Measurements from ENCODE around the gene CYGB.

The CYGB gene

GRCh38 chr17:76538941-76539570 lies 1.5 kb upstream of the CYGB start:
- POLR2A ChIA-PET = interaction anchor here (2.1 kb wide), 1 partner anchor 18 kb away, joined by 5 read pairs; no protein-coding TSS in a partner anchor
- TF ChIP-seq, protein P1, sequence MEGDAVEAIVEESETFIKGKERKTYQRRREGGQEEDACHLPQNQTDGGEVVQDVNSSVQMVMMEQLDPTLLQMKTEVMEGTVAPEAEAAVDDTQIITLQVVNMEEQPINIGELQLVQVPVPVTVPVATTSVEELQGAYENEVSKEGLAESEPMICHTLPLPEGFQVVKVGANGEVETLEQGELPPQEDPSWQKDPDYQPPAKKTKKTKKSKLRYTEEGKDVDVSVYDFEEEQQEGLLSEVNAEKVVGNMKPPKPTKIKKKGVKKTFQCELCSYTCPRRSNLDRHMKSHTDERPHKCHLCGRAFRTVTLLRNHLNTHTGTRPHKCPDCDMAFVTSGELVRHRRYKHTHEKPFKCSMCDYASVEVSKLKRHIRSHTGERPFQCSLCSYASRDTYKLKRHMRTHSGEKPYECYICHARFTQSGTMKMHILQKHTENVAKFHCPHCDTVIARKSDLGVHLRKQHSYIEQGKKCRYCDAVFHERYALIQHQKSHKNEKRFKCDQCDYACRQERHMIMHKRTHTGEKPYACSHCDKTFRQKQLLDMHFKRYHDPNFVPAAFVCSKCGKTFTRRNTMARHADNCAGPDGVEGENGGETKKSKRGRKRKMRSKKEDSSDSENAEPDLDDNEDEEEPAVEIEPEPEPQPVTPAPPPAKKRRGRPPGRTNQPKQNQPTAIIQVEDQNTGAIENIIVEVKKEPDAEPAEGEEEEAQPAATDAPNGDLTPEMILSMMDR (IDR thresholded peaks at IDR 0.05; ENCODE audit: insufficient read depth, low read length, missing control alignments) = no peak
- no peak overlapping the region for H3K4me3 ChIP-seq (ENCODE audit: low read depth, low read length)
- DNase-seq (ENCODE audit: low read depth, low spot score) = no peak
- CTCF ChIA-PET = interaction anchor here (0.7 to 10.2 kb wide), 7 partner anchors 8 to 174 kb away, joined by 3 to 180 read pairs (median 14); no protein-coding TSS in a partner anchor

GRCh38 chr17:76538281-76538931 lies 897 bp upstream of the CYGB start:
- ChIA-PET CTCF (interaction anchor here (0.7 to 10.2 kb wide), 3 partner anchors 16 to 175 kb away, joined by 3 to 180 read pairs (median 23); no protein-coding TSS in a partner anchor), POLR2A (no interaction called here)
- no peak overlapping the region for H3K4me3 ChIP-seq (ENCODE audit: low read depth, low read length)
- TF ChIP-seq, protein P1 (IDR thresholded peaks at IDR 0.05; ENCODE audit: insufficient read depth, low read length, missing control alignments) = no peak
- DNase-seq (ENCODE audit: low read depth, low spot score) = no peak

DNA sequence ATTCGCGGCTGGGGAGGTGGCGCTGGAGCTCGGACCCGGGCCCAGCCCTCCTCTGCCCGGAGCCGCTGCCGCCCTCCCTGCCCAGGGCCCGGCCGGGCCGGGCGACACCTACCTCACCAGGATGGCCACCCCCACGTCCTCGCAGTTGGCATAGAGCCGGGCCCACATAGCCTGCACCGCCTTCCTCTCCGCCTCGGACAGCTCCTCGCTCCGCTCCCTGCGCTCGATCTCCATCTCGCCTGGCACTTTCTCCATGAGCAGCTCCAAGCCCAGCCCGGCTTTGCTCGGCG lies 276 bp downstream of the CYGB start:
- POLR2A ChIA-PET = interaction anchor here (0.5 kb wide), 1 partner anchor 32 kb away, joined by 3 read pairs; a partner anchor contains a TSS
- TF ChIP-seq, protein P1 (IDR thresholded peaks at IDR 0.05; ENCODE audit: insufficient read depth, low read length, missing control alignments) = no peak
- DNase-seq (ENCODE audit: low read depth, low spot score) = no peak
- CTCF ChIA-PET = interaction anchor here (1.4 to 2.0 kb wide), 4 partner anchors 9 to 87 kb away, joined by 3 to 14 read pairs (median 8); no protein-coding TSS in a partner anchor
- peak overlapping the region; percentile 40 for H3K4me3 ChIP-seq (ENCODE audit: low read depth, low read length)

GRCh38 chr17:76536511-76537287 lies 810 bp downstream of the CYGB start:
- no peak for DNase-seq (ENCODE audit: low read depth, low spot score)
- TF ChIP-seq, protein P1 (IDR thresholded peaks at IDR 0.05; ENCODE audit: insufficient read depth, low read length, missing control alignments) = no peak
- ChIA-PET POLR2A (no interaction called here), CTCF (interaction anchor here (0.8 to 2.0 kb wide), 8 partner anchors 9 to 177 kb away, joined by 3 to 14 read pairs (median 4); no protein-coding TSS in a partner anchor)
- H3K4me3 ChIP-seq (ENCODE audit: low read depth, low read length) = no peak overlapping the region

DNA sequence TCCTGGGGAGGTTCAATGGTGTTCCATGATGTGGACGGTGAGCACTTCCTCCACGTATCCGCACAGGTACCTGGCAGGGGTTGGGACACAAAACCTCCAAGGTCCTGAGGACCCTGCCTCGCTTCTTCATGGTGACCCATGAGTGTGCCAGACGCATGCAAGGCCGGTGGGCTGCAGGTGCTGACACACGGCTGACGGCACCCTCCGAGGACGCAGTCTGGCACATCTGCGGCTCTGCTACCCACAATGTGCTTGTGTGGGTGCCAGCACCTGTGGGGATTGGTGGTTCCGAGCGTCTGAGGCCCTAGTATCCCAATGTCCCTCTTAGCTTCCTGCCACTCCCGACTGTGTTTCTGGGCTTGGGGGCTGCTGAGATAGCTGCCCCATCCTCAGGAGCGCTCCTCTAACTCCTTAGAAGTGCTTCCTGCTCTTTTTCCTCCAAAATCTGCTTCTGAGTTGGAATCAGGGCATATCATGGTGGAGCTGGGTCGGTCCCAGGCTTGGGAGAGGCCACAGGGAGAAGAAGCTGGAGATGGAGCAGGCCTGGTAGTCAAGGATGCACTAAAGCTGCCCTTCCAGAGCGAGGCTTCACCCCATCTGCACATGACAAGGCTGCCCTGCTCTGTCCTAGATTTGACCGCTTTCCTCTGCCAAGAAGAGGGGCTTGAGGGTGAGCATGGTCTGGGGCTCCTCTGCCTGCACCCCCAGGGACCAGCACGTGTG lies 1.6 kb downstream of the CYGB start:
- DNase-seq (ENCODE audit: low read depth, low spot score) = no peak
- CTCF ChIA-PET = interaction anchor here (0.8 to 3.3 kb wide), 9 partner anchors 9 to 178 kb away, joined by 3 to 22 read pairs (median 4); no protein-coding TSS in a partner anchor
- TF ChIP-seq, protein P1 (IDR thresholded peaks at IDR 0.05; ENCODE audit: insufficient read depth, low read length, missing control alignments) = no peak
- POLR2A ChIA-PET = no interaction called here
- no peak overlapping the region for H3K4me3 ChIP-seq (ENCODE audit: low read depth, low read length)
